SK-N-DZ (cell line): ENCODE results near the gene SEC14L2.
"Not testable (repeated sequence)": the region's sequence is repeated elsewhere in the genome, so short reads cannot be mapped to it uniquely, and the experiment has no call there.

Experiments used
- DNase-seq: peaks from one replicate; pipeline ENCODE4 v3.0.0-alpha.2; 2015; ENCODE audit warnings: low spot score

SEC14L2 gene

DNA sequence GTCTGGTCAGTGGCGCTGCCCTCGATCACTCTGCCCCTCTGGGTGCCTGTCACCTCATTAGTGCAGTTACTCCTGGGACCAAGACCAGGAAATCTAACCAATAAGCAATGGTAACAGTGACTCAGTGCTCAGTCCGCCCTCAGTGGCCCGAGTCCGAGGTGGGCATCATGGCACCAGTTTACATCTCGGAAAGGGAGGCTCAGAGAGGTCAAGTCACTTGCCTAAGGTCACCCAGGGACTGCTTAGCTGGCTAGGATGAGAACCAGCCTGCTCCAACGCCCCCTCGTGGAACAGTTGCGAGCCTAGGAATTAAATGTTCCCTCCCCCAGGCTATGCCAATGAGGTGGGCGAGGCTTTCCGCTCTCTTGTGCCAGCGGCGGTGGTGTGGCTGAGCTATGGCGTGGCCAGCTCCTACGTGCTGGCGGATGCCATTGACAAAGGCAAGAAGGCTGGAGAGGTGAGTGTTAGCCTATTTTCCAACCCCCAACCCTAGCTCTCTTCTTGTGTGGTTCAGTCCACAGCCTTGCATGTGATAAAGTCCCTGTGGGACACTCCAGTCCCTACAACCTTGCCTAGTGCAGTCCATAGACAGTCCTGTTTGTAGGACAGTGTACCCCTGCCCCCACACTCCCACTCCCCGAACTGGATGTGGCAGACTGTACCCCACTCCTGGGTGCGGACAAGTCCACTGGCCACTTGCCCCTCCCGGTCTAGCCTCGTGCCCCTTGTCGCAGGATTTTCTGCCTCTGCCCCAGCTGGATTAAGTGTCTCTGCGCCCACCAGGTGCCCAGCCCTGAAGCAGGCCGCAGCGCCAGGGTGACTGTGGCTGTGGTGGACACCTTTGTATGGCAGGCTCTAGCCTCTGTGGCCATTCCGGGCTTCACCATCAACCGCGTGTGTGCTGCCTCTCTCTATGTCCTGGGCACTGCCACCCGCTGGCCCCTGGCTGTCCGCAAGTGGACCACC, 29.9 kb downstream of the SEC14L2 start:
- DNase-seq: peak; percentile 56

DNA sequence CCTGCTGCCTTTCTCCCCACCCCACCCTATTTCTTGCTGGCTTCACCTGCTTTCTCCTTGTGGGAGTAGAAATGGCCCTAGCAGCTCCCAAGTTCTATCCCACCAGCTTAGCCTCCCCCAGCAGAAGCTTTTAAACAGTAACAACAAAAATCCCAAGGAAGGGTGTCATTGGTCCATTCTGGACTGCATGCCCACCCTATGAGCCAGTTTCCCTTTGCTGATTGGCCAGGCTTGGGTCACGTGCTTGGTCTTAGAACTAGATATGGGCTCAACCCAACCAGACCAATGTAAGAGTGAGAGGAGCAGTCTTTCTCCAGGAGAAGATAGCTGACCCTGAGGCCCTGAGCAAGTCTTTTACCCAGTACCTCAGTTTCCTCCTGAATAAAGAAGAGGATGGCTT, 31.1 kb downstream of the SEC14L2 start:
- no peak for DNase-seq

DNA sequence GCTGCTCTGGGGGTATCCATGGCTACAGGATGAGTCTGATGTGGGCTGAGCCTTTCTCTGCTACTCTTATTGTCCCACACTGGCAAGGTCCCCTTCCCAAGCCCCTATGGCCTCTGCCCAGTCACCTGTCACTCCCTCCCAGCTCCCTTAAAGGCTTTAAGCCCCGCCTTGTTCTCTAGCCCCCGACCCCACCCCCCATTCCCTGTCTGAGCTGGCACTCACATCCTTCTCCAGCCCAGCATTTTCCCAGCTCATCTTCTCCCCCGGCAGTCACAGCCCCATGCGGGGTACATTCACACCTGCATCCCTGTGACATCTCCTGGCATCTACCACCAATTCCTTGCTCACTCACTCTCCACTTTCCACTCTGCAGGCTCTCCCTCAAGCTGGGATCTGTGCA, 33.1 kb downstream of the SEC14L2 start:
- no peak for DNase-seq

DNA sequence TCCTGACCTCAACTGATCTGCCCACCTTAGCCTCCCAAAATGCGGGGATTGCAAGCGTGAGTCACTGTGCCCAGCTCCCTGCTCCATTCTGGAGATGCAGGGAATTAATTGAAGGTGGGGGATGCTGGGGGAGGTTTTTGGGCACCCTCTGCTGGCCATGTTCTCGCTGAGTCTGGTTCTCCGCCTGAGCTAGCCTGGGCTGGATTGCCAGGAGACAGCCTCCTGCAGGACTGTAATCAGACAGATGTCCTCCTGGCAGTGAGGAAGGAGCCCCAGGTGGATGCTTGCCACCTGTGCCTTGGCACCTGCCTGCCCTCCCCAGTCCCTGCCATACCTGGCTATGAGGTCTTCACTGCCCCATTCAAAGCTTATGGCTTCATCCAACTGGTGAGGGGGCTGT, 34.1 kb downstream of the SEC14L2 start:
- DNase-seq: no peak

DNA sequence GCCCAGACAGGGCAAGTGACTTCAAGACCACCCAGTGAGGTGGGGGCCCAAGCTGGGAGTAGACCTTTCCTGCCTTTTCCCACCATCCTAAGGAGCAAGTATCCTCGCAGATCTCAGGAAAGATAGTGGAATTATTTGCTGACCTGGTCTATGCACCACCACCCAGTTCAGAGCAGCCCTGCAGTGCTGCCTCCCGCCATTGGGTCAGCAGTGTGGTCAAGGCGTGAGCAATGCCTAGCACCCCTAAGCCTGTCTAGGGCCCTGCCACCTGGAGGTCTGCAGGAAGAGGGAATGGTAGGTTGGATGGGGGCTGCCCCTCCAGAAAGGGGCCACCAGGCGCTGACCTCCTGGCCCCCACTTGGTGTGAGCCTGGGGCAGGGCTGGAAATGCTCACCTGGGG, 35.3 kb downstream of the SEC14L2 start:
- no peak for DNase-seq

DNA sequence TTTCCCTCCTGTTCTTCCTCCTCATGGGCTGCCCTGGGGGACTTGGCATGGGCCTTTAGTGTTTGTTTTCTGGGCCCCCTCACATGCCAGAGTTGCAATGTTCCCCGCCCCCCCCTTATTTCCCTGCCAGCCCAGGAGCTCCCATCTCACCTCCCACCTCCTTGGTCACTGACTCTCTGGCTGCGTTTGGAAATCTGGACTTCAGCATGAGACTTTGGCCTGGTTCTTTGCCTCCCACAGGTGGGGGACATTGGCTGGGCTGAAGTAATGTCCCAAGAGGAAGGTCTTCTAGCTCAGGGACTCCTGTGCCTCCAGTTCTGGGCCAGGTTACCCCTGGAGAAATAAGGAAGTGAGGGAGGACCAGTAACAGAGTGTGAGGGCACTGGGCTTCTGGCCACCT, 35.7 kb downstream of the SEC14L2 start:
- DNase-seq: no peak

DNA sequence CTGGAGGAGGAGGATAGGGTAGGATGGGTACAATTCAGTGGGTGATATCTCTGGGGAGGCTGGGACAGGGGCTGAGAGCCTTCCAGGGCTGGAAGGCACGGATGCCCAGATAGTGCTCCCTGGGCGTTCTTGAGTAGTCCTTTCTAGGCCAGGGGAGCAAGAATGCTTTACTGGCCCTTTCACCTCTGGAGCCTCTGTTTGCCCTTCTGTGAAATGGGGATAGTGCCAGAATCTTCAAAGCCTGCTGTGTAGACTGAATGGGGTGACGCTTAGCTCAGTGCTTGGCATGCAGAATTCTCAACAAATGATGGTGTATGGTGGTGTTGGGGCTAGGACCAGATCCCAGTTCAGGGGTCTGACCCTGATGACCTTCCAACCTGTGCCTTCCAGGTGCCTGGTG, 36.4 kb downstream of the SEC14L2 start:
- no peak for DNase-seq

DNA sequence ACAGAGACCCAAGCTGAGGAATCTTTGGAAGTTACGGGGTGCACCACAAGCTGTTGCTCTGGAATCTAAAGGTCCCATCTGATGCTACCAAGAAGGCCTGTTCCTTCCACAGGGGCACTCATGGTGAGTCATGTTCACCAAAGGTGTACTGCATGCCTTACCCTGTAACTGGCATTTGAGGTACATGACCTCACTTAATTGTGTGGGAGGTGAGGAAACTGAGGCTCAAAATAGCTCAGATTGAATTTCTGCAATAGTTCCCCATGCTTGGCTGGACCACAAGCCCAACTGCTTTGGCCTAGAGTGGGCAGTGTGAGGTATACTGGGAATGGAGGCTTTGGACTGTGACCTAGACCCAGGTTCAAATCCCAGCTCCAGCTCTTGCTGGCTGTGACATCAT, 37.0 kb downstream of the SEC14L2 start:
- DNase-seq: no peak

DNA sequence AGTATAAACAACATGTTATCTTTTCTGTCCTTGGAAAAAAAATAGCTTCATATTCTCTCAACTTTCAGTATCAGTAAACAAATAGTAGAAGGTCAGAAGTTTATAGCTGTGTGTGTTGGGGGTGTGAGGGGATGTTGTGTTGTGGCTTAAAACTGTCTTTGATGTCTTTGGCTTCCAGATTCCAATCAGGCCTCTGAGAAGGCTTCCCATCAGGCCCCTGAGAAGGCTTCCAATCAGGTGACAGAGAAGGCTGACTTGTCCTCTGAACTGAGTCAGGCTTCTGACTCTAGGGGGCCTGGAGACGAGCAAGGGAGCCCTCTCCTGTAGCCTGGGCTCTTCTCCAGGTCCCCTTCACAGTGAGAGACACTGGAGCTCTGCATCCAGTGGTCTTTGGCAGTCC, 38.0 kb downstream of the SEC14L2 start:
- DNase-seq: no peak

DNA sequence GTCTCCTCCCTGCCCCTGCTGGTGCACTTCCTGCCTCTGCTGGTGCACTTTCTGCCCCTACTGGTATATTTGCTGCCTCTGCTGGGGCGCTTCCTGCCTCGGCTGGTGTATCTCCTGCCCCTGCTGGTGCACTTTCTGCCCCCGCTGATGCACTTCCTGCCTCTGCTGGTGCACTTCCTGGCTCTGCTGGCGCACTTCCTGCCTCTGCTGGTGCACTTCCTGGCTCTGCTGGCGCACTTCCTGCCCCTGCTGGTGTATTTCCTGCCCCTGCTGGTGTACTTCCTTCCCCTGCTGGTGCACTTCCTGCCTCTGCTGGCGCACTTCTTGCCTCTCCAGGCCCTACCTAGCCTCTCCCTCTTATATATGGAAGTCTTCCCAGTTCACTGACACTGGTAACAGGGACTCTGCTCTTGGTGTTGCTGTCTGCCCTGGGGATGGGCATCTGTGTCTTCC, 38.9 kb downstream of the SEC14L2 start:
- DNase-seq: no peak

DNA sequence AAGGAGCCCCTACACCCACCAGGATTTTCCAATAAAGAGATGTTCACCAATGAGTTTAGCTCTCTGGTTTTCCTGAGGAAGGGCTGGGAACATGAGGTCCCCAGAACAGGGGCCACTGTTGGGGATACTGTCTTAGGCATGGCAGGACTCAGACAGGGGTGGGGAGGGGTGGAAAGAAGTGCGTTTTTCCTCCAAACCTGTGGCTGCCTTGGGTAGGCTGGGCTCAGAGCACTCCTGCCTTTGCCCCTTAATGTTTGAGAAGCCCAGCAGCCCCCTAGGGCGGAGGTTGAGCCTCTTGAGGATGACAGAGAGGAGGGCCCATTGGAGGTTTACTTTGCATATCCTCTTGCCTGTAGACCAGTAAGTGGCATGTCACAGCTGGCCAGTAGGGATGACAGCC, 39.4 kb downstream of the SEC14L2 start:
- no peak for DNase-seq

DNA sequence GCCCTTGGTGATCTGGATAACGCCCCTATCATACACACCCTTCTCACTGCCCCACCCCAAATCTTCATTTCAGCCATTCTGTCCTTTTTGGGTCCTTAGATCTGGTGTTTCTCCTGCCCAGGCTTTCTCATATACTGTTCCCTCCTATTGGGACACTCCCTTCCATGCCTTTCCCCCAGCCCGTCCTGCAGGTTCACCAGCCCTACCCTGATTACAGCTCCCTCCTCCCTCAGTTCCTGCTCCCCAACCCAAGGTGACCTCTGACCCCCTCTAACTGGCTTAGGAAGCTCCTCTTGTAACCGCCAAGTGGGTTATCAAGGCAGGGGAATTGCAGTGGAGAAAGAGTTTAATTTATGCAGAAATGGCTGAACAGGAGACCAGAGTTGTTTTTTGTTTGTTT, 41.7 kb downstream of the SEC14L2 start:
- DNase-seq: no peak

DNA sequence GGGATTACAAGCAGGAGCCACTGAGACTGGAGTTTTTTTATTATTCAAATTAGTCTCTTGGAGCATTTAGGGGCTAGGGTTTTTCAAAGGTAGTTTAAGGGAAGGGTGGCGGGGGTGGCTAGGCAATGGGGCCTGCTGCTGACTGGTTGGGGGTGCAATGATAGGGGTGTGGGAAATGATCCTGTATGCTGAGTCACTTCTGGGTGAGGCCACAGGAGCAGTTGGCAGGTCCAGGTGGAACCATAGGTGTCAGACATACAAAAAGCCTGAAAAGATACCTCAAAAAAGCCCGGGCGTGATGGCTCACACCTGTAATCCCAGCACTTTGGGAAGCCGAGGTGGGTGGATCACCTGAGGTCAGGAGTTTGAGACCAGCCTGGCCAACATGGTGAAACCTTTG, 42.4 kb downstream of the SEC14L2 start:
- DNase-seq: no peak

DNA sequence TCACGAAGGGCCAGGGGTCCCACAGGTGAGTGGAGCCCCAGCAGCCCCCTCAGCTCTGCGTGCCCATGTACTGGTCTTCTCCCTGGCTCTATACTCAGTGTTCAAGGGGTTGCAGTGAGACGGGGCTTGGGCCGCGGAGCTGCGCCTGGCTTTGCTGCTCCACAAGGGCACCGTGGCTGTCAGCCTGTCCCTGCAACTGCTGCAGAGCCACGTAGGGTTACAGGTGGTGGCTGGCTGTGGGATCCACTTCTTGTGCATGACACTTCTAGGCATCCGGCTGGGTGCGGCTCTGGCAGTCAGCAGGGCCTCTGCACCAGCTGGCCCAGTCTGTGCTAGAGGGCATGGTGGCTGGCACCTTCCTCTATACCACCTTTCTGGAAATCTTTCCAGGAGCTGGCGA, 43.0 kb downstream of the SEC14L2 start:
- no peak for DNase-seq

DNA sequence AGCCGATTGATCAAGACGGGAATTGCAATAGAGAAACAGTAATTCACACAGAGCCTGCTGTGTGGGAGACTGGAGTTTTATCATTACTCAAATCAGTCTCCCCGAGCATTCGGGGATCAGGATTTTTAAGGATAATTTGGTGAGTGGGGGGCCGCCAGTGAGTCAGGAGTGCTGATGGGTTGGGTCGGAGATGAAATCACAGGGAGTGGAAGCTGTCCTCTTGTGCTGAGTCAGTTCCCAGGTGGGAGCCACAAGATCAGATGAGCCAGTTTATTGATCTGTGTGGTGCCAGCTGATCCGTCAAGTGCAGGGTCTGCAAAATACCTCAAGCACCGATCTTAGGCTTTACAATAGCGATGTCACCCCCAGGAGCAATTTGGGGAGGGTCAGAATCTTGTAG, 44.3 kb downstream of the SEC14L2 start:
- DNase-seq: no peak

DNA sequence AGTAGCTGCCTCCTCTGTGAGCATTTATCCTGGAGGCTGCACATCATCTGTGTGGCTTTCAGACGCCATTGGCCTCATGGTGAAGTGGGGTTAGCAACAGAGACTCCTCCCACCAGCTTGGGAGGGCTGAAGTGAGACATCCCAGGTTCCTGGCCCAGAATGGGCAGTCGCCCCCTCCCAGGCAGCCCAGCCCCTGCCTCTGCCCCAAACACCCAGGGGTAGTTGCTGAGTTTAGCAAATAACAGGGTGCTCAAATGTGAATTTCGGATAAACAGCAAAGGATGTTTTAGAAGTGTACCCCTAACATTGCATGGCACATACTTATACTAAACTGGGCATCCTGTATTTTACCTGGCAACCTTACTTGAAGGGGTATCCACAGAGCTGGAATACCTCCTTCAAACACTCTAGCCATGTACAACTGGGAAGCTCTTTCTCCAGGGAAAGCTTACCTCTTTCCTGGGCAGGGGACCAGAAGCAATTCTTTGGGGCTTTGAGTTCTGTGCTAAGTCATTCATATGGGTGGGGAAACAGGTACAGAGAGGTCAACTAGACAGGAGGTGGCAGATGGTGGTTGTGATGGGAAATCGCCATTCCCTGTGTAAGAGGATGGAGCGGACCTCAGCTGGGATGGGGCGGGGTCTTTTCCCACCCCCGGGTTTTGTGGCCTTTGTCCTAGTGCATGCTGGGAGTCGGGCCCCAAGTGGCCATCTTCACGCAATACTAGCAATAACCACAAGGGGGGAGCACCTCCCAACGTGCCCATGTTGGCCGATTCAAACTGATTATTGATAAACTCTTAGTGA, 48.0 kb downstream of the SEC14L2 start:
- DNase-seq: peak; percentile 76

DNA sequence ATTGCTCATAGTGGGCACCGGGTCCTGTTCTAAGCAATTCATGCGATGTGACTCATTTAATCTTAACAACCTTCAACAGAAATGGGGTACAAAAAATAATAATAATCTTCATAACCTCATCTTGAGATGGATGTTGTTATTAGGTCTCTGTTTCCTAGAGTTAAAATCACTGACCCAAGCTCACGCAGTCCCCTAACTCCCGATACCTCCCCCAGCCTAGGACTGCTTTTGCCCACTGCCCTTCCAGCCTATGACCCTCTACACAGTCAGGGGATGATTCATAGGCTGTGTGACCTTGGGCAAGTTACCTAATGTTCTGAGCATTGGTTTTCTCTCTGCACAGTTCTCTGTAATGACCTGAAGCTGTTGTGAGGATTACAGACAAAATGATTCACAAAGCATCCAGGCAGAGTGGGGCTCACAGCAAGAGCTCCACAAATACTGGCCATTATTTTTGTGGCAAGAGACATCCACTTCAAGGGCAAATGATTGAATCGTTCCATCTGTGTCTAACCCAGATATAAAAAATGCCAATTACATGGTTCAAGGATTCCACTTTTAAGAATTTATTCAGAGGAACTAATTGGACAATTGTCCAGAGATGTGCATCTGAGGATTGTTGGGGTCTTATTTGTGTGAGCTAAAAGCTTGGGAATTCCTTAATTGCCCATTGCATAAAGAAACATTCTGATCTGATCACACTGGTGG, 48.8 kb downstream of the SEC14L2 start:
- DNase-seq: no peak

DNA sequence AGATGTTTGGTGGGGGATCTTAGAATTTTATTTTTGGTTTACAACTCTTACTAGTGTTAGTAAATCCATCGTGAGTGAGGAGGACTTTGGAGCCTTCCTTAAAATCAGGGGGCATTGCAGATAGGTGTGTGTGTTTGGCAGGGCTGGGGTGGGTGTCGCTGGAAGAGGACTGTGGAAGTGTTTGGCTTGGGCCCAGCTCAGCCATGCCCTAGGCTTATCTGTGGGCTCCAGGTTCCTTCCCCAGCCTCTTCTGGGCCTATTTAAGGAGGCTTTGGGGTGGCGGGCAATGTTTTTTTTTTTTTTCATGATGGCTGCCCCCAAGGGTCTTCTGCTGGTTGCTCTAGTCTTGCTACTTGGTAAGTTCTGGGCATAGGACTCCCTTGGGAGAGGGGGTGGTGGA, 50.8 kb downstream of the SEC14L2 start:
- DNase-seq: no peak

DNA sequence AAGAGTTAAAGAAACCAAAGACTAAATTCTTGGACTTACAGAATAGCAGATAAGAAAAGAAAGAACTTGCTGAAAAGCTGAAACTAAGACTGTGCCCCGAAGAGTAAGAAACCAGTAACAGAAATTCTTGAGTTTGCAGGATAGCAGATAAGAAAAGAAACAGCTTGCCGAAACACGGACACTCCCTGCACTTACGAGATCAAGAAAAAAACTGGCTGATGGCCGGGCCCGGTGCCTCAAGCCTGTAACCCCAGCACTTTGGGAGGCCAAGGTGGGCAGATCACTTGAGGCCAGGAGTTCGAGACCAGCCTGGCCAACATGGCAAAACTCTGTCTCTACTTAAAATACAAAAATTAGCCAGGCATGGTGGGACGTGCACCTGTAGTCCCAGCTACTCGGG, 54.7 kb downstream of the SEC14L2 start:
- not testable (repeated sequence) for DNase-seq

DNA sequence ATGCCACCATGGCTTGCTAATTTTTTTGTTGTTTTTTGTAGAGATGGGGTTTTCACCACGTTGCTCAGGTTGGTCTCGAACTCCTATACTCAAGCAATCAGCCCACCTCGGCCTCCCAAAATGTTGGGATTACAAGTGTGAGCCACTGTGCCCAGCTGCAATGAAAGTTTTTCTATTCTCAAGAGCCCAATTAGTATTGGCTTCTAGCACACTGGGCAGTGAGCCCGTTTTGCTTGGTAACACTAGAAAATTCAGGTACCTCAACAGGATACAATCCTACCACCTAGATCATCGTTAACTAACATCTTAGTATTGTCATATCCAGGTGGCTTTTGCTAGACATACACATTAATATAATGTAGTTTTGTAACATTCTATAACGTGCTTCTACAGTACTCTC, 56.0 kb downstream of the SEC14L2 start:
- DNase-seq: no peak

DNA sequence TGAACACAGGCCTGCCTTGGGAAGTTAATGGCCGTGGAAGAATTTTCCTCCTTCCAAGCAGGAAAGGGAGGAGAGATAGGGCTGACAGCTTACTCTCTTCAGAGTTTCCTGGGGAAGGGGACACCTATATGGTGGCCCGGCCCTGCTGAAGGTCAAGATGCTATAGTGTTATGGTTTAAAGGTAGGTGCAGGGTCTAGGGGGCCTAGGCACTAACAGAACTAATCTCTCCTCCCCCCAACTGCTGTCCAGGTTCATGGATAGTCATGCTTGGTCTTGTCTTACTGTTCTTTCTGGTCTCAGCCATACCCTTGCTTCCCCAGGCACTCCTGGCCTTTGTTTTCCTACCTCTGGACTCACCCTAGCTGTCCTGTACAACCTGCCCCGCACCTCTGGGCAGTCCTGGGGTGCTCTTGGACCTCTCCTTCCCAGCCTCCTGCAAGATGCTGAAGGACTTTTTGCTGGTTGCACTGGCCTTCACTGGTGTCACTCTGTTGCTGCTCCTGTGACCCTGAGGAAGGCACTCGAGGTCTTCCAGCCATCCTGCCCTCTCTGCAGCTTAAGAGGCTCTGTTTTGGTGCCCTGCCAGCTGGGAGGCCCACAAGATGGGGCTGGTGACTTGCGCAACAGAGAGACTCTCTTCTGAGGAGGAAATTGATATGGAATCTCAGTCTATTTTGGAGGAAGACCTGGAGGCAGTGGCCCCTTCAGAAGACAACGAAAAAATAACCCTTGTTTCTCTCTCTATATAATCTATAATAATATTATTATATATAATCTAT, 57.1 kb downstream of the SEC14L2 start:
- peak; percentile 28 for DNase-seq
